Ureter (tissue), 1 donor: ENCODE measurements around the gene CRABP1. TPM values are rescaled to one million over a fixed set of nuclear protein-coding genes. Genes with fewer than 3 reads are reported as not detected.
A peak's percentile ranks its signal among the peaks of the same experiment; 100 is the strongest.

Experiments used
- DNase-seq: peaks from one replicate; pipeline ENCODE4 v3.0.0-alpha.2; 2020; ENCODE audit warnings: low spot score
- total RNA-seq: library from RNA; stranded (reverse); gene quantifications from one replicate; pipeline ENCODE4 v1.2.4, GENCODE V29; 2023
- donor health status: DM: yes; HTN: yes; CAD: no.

CRABP1 gene
- total RNA-seq, 1 donor from 2014 or later: not detected

DNA sequence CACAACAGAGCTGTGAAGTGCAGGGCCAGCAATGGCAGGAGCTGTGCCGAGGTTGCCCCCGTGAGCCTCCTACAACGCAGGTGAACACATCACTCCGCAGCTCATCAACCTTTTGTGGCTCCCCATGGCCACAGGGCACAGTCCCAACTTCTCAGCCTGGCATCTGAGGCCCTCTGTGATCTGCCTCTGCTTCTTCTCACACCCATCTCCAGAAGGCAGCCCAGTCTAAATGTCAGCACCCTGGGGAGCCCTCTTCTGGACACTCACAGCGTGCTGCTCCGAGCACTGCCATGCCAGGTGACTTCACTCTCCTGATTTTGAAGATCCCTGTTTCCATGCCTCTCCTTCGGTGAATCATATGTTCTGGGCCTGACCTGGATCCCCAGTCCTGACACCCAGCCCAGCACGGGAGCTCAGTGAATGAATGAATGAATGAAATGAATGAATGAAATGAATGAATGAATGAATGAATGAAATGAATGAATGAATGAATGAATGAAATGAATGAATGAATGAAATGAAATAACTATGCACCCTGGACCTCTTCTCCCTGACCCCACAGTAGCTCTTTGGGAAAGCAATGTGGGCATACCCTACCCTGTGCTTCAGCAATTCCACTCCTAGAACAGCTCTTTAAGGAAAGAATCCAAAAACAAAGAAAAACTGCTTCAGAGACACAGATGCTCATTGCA is 22.9 kb upstream of the CRABP1 start:
- DNase-seq: no peak

DNA sequence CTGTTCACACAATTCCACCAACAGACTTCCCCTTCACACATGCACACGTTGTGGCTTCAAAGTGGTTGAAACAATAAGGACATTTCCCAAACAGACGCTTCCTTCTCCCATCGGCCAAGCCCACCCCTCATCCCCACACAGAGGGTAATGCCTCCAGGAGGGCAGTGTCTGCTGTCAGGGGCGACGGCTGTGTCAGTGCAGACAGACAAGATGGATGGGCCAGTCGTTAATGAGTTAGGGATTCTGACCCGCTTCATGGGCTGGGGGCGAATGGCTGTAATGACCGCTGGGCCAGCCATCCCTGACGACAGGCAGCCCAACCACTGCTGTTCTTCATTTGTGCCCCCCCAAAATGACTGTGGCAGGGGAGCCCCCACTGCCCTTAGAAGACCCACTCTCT is 20.6 kb upstream of the CRABP1 start:
- no peak for DNase-seq

DNA sequence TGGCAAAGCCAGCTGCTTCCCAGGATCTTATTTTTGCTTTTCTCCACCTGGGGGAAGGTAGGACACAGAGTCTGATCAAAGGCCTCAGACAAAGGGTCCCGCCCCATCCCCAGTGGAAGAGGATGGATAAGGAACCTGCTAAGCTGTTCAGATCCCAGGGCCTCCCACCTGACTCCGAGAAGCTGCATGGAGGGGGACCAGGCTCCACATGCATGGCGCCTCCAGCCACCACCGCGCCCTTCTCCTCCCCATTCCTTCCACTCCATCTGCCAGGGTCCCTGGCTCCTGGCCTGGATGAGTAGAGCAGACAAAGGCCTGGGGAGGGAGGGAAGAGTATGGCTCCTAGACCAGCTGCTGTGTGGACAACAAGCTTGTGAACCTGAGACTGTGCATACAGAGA is 20.0 kb upstream of the CRABP1 start:
- no peak for DNase-seq

DNA sequence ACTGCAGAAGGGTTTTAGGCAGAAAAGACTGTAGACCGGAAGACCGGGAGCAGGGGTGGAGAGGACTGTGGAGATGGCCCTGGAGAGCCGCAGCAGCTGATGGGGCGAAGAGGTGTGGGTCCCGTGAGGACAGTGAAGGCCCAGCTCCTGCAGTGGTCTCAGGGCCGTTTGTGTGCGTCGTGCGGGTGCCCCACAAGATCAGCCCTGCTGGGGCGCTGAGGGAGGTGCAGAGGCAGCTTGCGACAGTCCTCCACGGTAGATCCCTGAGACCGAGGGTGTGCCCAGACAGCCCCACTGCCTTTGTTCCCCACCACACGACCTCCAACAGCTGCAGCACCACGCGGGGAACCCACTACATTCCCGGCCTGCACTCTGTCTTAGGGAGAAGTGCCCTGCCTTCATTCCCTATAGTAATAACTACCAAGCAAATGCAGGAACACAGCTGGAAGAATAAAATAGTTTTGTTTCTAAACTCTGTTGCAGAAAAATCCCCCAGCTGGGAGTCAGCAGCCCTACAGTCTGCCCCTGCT is 19.0 kb upstream of the CRABP1 start:
- no peak for DNase-seq

DNA sequence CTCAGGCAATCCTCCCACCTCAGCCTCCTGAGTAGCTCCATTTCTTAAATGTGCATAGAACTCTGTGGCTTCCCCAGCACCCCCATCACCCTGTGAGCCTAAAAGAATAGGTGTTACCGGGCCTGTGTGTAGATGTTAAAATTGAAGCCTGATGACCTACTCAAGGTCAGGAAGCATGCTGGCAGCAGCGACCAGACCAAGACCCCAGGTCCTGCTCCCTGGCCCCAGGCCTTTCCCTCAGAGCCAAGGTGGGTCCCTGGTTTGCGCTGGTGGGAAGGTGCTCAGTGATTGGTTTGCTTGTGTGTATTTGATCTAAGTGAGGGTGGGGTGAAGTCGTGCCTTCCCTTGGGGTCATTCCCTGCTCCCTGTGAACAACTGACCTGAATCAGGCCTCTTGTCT is 18.4 kb upstream of the CRABP1 start:
- DNase-seq: no peak

DNA sequence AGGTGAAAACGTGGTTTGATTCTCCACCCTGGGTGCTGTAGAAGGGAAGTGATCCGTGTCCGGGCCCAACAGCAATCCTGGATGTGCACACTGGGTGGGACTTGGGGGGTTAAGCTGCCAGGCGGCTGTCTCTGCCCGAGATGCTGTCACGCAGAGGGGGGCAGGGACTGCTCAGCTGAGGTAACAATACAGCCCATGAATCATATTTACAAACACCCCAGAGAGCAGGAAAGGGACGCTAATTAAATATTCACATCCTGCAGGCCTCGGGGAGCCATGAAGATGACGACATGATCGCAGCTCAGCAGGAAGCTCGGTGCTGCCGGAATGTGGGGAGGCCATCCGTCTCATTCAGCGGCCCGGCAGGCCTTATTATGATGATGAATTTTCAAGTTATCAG is 17.9 kb upstream of the CRABP1 start:
- peak; percentile 54 for DNase-seq

DNA sequence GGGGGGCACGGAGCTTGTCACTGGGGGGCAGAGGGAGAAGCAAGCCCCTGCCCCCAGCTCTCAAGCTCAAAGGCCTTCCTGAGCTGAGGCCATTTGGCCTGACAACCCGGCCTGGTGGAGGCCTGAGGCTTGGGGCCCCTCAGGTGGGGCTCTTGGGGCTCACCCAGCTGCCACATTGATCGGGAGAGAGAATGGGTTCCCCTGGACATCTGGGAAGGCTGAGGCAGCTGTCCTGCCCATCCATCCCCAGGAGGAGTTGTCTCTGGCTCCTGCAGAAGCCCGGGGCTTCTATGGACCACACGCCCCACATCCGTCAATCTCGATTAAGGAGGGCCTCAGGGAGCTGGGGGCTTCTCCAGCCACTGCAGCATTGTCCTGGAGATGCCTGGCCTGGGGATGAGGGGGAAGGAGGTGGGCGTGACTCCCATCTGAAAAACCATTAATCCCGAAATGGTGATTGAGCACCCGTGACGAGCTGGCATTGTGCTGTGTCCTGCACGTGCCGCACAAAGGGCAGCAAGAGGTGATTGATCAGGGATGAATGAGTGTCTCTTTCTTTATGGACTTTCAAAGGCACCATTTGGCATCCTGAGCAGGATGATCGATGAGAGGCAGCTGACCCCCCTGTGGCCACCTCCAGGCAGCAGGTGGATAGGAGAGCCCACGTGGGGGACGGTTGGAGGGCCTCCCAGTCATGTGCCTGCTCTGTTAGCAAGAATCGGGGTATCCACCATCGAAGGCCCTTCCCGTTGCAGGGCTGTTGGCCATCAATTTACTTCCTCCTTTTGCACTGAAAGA is 17.2 kb upstream of the CRABP1 start:
- no peak for DNase-seq

DNA sequence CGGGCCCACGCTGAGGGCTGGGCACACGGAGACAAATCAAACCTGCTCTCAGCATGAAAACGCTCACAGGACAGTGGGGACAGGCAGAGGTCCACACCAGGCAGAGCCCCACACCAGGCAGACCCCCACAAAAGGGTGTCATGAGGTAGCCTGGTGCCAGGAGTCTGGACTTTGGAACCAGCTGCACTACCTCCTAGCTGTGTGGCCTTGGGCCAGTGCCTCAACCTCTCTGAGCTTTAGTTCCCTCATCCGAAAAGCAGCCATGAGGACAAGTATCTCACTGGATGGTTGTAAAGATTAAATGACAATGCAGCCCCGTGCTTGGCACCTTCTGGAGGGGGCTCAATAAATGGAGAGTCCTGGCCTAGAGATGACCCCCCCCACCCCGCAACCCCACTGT is 16.5 kb upstream of the CRABP1 start:
- DNase-seq: no peak

DNA sequence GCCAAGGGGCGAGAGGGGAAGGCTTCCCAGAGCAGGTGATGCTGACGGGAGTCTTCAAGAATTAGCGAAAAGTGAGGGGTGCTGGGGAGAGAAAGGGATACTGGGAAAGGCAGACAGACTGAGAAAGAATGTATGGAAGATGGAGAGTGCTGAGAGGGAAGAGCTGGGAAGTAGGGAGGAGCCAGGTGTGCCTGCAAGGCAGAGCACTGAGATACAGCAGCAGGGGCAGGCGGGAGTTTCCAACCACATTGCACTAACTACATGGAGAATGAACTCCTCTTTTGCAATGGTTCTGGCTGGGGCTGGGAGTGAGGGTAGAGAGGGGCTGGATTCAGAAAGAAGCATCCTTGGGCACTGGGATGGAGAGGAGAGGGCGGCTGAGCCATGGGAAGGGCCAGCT is 16.0 kb upstream of the CRABP1 start:
- DNase-seq: no peak

DNA sequence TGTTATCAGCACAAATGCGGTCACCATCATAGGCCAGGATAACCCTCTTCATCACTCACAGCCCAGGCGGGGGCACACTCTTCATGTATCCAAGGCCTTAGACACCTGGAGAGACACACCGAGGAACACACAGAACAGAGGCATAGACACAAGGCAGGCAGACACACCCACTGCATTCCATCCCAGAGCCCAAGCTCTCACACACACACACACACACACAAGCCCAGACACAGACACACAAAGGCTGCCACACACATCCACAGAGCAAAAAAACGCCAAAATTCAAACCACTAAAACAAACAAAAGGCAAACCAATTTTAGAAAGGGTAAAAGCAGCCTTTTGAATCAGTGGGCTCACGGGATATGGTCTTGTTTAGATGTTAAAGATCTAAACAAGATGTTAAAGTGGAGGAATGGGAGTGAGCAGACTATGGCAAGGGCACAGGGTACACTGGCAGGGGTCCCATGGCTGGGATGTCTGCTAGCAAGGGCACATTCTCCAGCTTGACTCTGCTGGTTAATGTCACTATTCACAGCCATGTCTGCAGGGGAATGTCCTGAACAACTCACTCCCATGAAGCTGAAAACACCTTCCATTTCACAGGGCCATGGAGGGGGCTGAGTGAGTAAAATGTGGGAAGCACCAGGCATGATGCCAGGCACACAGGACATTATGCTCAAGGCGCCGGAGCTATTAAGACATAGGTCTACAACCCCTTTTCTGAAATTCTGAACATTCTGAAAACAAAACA is 14.9 kb upstream of the CRABP1 start:
- no peak for DNase-seq

DNA sequence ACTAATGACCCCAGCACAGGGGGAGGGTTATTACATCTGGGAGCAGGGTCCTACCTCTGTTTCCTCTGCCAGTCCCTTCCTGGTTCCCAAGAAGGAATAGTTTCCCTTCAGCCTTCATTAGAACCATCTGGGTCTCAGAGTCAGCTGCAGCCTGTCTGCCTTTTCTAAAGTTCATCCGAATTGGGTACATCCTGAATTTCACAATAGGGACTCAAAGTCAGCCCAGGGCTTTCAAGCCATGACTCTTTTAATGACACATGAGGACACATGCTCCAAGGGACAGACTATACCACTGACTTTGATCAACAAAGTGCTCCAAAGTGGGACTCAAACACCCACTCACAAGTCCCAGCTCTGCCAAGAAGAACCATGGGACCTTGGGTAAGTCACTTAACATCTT is 12.7 kb upstream of the CRABP1 start:
- no peak for DNase-seq

DNA sequence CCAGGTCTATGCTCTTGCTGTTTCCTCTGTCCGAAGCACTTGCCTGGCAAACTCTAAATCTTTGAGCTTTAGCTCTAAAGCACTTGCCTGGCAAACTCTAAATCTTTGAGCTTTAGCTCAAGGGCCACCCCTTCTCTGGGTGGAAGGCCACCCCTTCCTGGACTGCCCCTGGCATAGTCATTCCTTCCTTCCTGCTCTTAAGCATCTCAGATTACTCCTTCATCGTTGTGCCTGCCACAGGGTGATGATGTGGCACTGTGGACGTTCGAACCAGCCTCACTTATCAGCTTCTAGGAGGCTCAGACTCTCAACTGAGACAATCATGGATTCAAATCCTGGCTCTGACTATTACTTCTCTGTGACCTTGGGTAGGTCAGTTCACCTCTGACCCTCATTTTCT is 10.5 kb upstream of the CRABP1 start:
- no peak for DNase-seq

DNA sequence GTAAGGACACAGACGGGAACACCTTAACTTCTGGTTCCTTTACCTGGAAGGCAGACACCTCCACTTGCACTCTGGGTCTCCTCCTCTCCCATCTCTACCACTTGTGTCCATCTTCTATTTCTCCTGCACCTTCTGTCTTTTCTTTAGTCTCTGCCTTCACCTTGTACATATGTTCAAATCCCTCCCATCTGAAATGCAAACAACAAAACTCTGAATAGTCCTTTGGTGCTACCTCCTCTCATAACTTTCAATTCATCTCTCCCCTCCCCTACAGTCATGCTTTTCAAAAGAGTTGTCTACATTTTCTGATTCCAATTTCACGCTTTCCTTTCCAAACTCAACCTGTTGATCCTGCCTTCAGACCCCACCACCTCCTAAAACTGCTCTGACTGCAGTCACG is 5.3 kb upstream of the CRABP1 start:
- DNase-seq: no peak

DNA sequence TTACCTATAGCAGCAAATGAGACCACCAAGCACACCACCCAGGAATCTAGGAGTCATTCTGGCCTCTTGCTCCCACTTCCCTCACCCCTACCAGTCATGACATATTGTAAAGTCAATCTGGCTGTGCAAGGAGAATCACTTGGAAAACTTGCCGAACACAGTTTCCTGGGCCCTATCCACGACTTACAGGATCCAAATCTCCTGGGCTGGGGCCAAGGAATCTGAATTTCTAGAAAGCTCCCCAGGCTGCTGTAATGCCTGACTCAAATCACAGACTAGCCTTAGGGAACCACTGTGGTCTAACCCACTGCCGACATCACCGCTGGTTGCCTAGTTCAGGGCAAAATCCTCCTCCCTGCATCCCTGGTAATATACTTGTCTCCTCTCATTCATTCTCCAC is 4.2 kb upstream of the CRABP1 start:
- no peak for DNase-seq

DNA sequence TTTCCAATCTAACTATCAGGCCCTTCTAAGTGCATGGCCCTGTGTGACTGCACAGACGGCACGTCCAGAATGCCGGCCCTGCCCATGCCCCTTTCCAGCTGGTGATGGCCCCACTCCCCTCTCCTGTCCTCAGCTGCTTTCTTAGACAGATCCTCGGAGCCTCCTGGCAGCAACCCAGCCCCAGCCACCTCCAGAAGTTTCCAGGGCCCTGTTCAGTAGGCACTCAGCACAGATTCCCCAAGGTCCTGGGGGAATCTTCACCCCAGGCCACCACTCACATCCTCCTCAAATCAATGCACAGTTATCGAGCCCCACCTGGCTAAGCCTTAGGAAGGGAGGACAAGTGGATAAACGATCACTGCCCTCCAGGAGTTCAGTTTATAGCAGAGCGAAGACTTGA is 1.4 kb upstream of the CRABP1 start:
- no peak for DNase-seq

DNA sequence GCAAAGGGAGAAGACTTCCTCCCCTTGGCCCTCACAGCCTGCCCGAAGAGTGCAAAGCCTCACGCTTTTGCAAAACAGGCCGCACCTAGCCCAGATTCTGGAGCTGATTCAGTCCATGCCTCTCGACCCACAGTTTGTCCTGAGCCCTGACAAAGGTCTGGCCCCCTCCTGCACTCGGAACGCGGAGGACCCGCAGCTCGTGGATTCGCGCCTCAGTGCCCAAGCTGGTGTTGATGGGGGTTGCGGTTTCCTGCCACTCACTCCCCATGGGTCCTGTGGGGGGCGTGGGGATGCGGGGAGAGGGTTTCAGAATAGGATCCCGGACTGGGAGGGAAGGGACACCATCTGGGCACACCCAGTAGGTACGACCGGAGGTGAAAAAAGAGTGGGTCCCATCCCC is 594 bp upstream of the CRABP1 start:
- no peak for DNase-seq

DNA sequence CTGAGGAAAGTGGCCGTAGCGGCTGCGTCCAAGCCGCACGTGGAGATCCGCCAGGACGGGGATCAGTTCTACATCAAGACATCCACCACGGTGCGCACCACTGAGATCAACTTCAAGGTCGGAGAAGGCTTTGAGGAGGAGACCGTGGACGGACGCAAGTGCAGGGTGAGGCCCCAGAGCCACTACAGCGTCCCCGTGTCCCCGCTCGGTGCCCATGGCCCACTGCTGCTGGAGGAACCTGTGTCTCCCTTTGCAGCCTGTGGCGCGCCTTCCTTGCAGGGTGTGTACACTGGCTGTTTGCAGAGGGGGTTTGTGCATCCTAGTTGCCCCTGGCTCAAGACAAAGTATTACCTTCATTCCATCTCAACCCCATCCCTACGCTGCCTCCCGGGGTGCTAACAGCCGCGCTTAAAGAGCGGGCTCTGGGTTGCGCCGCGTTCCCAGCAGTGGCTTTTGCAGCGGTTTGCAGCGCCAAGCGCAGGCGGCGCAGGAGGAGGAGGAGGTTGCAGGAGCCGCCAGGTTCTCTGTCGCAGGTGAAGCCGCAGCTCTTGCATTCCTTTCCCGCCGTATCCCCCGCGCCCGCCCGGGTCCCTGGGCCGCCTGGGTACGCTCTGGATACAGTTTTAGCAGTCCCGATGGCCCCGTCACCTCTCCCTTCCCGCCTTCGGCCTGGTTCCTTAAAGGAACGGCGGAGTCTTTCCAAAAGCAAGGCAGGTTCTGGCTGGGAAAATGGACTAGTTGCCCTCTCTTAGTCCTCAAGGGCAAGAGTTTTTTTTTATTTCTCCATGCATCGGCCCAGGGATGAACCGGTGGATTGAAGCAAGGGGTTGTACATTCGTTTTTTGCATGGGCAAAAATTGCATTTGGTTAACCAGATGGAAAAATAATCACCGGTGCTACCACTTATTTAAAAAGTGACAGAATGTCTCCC is 1.2 kb downstream of the CRABP1 start:
- no peak for DNase-seq

DNA sequence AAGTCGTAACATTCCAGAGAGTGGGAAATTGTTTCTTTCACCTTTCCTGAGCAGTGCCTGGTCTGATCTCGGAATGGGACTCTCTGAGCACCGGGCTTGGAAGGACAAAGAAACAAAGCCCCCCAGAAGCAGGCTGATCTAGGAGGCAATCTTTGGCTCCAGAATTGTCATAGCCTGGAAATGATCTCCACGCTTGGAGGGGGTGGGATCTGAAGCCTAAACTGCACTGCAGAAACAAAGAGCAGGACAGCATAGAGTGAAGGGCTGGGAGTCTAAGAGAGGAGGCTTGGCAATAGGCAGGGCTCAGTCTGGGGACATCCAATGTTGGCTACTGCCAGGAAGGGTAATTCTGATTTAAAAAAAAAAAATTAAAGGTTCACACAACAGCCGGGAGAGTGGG is 1.9 kb downstream of the CRABP1 start:
- no peak for DNase-seq

DNA sequence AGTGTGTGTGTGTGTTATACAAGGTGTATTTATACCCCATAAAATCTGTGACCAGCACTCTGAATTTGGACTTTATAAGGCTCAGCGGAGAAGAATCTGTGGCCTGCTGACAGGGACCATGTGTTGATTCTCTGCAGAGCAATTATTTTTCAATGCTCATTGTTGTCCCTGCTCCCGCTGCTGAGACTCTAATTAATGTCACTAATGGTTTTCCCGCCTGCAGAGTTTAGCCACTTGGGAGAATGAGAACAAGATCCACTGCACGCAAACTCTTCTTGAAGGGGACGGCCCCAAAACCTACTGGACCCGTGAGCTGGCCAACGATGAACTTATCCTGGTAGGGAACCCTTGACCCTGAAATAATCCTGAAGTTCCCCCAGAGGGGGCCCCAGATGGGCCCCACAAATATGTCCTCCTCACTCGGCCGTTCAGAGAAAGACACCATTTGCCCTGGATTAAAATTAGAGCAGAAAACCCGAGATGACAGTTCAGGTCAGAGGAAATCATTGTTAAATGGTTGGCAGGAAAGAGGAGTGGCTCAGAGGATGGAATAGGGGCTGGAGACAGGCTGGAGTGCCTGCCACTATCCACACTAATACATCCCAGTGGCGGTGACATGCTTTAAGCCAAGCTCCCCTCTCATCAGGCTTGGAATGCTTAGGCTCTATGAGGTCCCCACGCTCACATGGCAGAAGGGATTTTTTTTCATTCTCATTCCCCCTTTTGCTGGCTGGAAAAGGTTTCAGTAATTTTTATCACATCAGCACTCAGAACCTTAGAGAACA is 3.3 kb downstream of the CRABP1 start:
- no peak for DNase-seq

DNA sequence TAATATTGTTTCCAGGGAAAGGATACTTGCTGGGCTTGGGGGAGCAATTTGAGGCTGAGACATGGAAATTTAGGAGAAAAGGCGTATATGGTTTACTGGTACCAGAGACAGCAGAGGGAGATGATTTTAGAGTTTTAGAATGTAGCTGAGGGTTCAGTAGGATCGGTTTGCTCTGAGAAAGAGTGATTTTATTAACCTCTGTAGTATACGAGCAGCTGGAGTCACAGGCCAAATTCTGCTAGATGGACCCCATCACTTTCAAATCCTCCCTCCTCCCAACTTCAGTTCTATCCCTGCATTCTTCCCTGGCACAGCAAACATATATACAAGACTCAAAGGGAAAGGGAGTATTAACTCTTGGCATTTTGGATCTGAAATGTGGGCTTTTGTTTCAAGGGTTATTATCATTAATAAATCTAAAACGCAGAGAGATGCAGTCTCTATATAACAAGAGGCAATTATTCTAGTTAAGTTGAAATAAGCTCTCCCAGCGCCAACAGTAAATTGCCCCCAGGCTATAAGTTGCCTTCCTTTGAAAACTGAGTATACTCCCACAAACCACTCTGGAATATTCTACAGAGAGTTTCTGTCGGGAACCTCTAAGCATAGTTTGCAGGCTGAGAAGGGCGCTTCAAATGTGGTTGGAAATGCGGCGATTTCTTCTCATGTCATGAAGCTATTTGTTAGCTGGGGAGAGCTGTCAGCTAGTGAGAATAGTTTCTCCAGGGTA is 5.4 kb downstream of the CRABP1 start:
- no peak for DNase-seq
